HG02943 (cell line): ENCODE data around the gene AVPR1A.
"Not testable (repeated sequence)": the region's sequence is repeated elsewhere in the genome, so short reads cannot be mapped to it uniquely, and the experiment has no call there.

Experiments used
- ATAC-seq: cut with Tn5 transposase; IDR thresholded peaks from one replicate; pipeline ENCODE4 v1.9.1; 2021; ENCODE audit warnings: mild to moderate bottlenecking, low read depth, moderate library complexity; ENCODE audit not compliant: unreplicated experiment

The AVPR1A gene

DNA sequence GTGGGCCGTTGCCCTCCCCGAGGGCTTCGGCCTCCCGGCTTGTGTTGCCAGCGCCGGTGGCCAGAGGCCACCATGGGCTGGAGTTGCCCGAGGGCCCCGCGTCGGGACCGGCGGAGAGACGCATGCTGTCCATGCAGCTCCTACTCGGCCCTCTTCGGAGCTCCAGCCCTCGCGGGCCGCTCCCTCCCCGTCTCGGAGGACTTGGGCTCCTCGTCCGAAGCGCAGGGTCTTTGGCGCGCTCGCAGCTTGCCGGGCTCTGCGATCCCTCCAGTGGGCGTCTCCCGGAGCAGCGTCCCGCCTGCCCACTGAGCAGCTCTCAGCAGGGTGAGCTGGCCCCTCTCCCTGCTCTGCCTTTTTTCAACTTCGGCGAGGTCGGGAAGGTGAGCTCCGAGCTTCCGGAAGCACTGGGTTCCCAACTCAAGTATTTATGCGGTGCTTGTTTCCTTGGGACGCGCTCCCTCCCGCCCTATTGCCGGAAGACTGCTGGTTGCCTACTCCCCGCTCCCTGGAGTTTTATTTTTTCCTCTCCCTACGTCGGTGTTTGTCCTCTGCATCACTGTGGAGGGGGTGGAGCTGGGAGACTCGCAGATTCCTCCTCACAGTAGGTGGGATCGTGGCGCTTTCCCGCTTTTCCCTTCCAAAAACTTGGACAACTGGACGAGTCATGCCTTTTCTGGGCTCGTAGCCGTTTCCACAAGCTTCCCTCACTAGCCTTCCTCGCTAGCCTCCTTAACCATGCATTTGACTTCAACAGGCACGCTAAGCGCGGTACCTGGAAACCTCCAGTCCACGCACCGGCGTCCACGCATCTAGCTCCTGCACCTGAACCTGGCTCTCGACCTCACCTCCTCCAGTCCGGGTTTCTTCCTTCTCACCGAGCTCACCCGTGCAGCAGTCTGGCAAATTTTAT is at the start of gene AVPR1A:
TSS of gene AVPR1A (minus strand) at position 489 of the 910 bp plus-strand sequence. CDS start at position 124, 365 bp downstream.
- no peak for ATAC-seq

DNA sequence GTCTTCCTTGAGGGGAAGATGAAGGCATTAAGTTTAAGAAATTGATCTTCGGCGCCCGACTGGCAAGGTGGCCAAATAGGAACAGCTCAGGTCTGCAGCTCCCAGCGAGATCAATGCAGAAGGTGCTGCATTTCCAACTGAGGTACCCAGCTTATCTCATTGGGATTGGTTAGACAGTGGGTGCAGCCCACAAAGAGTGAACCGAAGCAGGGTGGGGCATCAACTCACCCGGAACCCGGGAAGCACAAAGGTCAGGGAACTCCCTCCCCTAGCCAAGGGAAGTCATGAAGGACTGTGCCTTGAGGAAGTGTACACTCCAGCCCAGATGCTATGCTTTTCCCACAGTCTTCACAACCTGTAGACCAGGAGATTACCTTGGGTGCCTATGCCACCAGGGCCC is 45.2 kb upstream of the AVPR1A start:
- ATAC-seq, result no peak

DNA sequence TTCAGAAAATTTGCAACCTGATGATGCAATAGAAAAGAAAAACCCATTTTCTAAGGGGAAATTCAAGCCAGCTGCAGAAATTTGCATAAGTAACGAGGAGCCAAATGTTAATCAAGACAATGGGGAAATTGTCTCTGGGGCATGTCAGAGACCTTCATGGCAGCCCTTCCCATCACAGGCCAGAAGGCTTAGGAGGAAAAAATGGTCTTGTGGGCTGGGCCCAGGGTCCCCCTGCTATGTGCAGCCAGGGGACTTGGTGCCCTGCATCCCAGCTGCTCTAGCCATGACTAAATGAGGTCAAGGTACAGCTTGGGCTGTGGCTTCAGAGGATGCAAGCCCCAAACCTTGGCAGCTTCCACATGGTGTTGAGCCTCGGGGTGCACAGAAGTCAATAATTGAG is 28.2 kb upstream of the AVPR1A start:
- ATAC-seq, result no peak

DNA sequence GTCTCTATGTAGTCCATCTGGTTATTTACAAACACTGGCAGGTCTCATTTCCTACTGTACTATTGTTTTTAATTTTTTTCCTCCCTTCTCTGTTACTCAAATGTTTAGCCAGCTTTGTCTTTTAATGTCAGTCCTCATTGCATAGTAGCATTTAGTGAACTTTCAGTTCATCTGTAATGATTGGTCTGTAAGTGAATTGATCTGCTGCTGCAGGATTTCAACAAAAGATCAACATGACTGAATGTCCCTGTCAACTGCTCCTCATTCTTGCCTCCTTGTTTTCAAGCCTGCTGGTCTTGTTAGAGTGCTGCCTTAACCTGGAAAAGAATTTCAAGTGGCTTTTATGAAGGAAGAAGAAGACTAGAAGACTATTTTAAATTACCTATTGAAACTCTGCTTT is 19.3 kb upstream of the AVPR1A start:
- no peak for ATAC-seq

DNA sequence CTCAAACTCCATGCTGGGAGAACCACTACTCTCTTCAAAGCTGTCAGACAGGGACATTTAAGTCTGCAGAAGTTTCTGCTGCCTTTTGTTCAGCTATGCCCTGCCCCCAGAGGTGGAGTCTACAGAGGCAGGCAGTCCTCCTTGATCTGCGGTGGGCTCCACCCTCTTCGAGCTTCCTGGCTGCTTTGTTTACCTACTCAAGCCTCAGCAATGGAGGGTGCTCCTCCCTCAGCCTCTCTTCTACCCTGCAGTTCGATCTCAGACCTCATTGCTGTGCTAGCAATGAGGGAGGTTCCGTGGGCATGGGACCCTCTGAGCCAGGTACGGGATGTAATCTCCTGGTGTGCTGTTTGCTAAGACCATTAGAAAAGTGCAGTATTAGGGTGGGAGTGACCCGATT is 16.7 kb upstream of the AVPR1A start:
- ATAC-seq, result not testable (repeated sequence)

DNA sequence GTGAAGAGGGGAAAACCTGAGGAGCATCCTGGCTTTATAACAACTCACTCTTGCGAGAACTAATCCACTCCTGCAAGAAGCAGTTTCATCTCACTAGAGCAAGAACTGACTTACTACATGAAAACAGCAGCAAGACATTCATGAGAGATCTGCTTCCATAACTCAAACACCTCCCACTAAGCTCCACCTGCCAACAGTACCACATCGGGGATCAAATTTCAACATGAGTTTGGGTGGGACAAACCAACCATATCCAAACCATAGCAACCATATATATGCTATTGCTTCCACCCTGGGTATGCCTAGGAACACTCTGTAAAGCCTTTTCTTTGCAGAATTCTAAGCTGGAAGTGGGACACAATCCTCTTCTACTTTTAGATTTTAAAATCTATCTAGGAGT is 13.9 kb upstream of the AVPR1A start:
- no peak for ATAC-seq

DNA sequence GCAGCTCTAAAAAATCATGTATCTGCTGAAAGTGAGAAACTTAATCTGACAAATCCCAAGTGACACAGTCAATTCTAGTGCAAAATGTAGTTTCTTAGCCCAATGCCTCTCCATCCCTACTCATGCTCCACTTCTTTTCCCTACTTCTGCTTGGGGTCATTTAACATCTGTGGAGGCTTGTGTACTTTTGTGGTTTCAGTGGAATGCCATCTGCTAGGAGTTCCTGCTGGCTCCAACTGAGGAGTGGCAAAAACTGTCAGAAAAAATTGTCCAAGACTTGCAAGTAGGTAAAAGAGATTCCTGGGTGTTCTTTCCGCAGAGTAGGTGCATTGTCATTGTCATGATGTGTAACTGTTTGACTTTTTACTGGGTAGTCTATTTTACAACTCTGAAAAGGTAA is 12.5 kb upstream of the AVPR1A start:
- no peak for ATAC-seq

DNA sequence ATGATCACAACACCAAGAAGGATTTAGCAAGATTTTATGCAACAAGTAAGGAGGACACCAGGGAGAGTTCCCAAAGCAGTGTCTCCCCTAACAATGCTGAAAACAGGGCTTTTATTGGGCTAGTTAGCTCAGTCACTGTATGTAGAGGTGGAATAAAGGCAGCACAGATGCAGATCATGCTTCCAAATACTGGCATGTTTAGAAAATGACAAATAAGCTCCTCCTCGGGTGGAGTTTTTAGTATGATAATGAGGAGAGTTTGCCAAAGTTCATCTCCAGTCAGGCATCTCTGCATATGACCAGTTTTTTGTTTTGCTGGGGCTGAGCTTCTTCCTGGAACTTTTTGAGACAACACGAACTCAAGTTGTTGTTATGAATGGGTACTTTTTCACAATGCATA is 4.4 kb upstream of the AVPR1A start:
- no peak for ATAC-seq

DNA sequence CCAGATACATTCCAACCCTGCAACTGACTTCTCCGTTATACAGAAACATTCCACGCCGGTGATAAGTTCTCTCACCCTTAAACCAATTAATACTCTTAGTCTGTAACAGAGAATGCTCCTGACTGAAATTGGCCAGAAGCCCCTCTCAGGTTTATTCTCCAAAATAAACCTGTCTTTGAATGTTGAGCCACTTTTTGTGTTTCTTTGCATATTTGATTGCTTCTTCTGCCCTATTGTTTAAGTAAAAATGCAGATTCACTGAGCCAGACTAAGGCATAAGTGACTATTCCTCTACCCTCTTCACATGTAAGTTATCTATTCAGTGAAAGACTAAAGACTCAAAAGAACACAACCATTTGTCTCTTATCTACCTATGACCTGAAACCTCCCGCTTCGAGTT is 3.6 kb upstream of the AVPR1A start:
- ATAC-seq, result no peak

DNA sequence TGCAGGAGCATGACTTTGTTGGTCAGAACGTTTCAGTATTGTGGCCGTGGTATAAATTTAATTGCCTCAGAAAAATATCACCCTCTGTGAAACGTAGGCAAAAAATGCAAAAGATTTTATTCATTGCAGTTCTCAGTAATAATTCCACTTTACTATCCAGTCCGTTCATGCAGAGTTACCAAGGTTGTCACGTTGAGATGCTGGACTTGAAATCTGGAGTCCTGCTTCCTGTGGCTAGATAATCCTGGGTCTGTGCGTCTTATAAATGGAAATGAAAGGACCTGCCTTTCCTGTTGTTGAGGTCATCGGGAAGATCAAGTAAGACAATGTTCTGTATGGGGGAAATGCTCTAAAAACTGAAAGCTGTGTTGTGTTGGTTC is 1.3 kb upstream of the AVPR1A start:
- ATAC-seq, result no peak

DNA sequence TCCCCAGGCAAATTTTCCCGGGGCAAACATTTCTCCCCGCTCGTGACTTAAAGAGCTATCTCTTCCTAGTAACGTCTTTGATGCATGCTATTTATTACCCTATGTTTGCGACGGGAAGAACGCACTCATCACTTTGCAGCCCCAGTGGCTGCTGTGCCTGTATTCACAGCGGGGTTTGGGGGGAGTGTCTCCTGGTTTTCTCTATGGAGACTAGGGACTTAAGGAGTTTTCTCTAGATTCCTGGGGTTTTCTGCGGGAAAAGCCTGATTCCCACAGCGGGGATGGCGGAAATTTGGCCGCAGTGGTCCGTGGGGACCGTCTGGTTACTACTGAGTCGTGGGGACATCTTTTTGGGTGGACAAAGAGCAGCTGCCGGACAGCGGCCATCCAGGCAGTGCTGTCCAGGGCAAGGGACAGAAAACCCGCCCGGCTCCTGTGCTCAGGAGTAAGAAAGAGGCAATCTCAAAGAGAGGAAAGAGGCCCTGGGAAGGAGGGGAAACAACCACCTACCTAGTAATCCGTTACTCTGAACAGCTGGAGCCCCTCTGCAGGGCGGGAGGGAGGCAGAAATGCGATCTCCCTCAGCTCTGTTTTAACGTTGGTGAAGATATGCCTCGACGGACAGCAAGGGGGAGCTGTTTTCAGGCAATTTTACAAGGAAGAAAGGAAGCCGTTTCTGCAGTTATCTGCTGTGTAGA is 771 bp upstream of the AVPR1A start:
- ATAC-seq, result no peak

DNA sequence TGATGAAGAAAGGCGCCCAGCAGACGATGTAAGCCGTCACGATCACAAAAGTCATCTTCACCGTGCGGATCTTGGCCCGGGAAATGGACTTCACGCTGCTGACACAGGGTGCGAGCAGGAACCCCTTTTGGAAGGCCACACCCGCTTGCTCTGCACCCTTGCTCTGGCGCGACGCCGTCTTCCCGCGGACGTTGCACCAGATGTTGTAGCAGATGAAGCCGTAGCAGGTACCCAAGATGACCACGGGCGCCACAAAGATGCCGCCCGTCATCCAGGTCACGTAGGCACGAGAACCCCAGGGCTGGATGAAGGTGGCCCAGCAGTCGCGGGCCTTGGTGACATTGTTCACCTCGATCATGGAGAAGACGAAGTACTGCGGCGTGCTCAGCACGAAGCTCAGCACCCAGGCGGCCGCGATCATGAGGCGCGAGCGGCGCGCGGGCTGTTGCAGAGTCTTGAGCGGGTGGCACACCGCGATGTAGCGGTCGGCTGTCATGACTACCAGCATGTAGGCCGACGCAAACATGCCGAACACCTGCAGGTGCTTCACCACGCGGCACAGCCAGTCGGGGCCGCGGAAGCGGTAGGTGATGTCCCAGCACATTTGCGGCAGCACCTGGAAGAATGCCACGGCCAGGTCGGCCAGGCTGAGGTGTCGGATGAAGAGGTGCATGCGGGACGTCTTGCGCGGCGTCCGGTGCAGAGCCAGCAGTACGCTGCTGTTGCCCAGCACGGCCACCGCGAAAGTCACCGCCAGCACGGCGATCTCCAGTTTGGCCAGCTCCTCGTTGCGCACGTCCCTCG is 890 bp downstream of the AVPR1A start:
- no peak for ATAC-seq

DNA sequence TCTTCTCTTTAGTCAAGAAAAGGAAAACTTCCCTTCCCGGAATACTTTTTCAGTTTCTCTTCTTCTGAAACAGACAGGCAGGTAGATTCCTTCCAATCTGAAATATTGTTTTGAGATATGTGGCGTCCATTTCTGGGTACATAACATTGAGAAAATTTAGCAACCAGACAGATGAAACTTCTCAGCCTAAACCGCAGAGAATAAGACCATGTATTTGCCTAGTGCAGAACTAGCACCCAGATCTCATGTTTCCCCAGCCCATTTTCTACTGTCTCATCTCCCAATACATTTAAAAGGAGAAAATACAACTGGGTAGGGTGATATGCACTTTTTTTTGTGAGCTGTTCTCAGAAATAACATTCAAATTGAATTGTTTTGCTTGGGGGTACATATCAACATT is 6.4 kb downstream of the AVPR1A start:
- ATAC-seq, result no peak

DNA sequence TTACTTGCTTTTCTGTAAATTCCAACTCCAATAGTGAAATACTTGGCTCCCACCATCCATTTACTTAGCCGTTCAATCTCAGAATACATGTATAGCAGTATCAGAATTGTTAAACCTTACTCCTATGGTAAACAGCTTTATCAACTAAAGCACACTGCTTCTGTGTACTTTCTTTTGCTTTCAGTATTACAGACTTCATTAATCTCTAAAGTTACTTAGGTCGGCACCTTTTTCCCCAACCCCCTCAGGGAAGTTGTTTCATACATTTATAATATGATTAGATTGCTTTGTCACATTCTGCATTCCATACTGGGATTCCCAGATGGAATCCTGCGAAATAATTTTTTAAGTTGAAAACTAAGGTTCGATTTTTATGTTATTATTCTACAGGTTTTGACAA is 12.5 kb downstream of the AVPR1A start:
- no peak for ATAC-seq

DNA sequence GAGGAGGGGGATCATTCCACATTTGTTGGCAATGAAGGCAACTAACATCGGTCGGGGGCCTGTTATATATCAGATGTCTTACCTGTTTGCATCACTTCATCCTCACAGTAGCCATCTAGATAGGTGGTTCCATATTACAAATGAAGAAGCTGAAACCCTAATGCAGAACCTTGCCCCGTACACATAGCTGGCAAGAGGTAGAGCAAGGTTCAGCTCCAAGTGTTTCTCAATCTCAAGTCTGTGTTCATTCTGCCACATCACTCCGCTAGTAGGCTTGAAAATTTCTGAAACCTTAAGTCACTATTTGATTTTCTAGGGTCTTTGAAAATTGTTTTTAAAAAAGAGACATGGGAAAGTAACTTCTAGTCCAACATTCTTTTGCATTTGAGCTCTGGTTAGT is 17.0 kb downstream of the AVPR1A start:
- no peak for ATAC-seq

DNA sequence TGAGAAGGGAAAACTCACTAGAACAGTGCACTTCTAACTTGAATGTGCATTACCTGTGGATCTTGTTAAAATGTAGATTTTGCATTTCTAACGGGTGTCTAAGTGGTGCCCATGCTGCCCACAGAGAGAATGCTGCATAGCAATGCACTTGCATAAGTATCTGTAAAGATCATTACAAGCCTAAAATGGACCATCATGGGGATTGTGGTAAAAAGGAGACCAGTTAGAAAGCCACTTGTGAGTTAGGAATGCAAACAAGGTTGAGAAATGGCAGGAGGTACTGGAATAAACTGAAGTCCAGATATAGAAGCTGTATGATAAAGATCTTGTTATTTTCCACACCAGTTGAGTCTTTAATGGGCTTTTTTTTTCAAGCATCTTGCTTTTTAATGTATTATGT is 18.8 kb downstream of the AVPR1A start:
- ATAC-seq, result no peak

DNA sequence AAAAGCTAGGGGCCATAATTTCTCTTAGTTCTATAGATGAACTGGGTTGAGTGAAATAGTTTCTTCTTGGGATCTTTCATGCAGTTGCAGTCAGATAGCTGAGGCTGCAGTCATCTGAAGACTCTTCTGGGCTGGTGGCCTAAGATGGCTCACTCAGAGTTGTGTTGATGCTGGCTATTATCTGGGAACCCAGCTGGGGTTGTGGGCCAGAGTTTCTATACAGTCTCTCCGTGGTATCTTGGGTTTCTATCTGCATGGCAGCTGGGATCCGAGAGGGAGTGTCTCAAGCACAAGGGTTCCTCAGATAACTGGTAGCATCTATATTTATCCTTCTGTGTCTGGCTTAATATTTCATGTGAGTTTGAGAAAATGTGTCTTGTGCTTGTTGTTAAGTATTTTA is 21.1 kb downstream of the AVPR1A start:
- no peak for ATAC-seq

DNA sequence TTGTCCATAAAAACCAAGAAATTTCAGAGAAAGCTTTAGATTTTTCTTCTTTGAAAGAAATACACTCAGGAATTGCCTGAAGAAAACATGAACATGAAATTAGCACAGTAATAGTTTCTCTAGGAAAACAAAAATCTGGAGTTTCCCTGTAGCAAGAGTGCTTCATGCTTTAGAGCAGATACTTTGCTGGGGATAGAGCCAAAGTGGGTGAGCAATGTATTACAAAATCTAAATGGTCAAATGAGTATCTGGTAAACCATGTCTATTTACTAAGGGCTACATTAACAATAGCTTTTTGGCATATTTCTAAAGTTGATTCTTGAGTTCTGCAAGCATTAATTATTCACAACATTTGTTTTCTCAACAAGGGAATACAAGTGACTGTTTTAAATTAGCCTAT is 26.2 kb downstream of the AVPR1A start:
- ATAC-seq, result no peak

DNA sequence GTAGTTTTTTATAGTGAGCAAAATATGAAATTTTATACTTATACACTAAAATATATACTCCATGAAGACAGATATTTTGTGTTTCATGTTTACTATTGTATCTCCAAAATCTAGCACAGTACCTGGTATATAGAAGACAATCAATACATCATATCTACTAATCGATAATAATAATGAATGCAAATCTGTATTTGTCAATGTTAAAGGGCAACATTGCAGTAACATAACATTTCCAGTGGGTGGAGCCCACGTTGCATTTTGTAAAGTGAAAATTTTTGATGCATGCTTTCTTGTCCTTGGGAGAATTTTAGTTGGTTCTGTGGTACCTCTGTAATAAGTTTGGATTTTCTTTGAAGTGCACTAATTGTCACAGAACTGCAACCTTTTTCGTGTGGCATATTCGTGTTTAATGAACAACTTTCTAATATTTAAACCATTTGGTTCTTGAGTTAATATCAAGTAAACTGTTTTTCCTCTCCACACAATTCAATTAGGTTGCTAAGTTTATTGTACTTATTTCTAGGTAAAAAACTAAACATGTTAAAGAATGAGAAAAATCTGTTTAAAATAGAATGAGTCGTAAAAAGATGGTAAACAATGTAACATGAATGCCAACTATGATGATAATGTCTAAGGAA is 47.4 kb downstream of the AVPR1A start:
- ATAC-seq, result no peak

DNA sequence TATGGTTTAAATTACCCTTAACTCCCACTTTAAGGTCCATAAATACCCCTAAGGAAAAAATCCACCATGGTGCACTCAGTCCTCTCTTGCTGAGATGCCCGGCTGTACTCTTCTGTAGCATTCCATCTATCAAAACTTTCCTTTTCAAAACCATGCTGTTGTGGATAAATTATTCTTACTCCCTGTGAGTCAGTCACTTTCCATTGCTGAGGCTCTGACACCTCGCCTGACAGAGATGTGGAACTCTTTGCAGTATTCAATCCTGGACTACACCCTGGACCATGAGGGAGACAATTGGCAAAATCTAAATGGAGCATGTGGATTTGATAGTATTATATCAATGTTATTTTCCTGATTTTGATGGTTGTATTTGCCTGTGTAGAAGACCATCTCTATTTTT is 49.1 kb downstream of the AVPR1A start:
- ATAC-seq, result no peak

DNA sequence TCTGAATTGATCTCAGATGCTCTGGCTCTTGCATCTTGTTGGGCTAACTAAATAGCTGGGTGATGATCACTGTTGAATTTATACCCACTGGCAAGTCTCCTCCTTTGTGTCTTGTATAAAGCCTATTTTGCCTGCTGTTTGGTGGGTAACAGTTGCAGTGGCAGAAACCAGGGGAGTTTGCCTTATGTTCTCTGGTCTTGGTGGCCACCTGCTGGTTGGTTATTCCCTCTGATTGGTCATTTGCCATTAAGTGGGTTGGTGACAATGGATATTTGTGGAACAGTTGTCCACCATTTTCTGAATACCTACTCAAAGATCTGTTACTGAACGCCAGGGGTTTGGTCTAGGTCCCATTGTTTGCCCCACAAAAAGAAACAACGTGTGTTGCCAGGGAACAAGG is 52.1 kb downstream of the AVPR1A start:
- no peak for ATAC-seq
